Lower leg skin (tissue), 3 donors: ENCODE measurements around the gene ROS1.

Experiments
- POLR2A ChIP-seq, 2 donors: fragments of 450-650 bp; IDR thresholded peaks; one replicate each; pipeline ENCODE4 v1.6.1; 2016 to 2017; ENCODE audit warnings: antibody characterized with exemption in 2 of 2, mild to moderate bottlenecking in 1 of 2, moderate library complexity in 1 of 2
- TF ChIP-seq, protein P1 (sequence below), 3 donors: fragments of 450-650 bp; IDR thresholded peaks; one replicate each; pipeline ENCODE4 v1.5.1; 2016; ENCODE audit warnings: antibody characterized with exemption in 3 of 3, mild to moderate bottlenecking in 3 of 3, moderate library complexity in 2 of 3

DNA sequence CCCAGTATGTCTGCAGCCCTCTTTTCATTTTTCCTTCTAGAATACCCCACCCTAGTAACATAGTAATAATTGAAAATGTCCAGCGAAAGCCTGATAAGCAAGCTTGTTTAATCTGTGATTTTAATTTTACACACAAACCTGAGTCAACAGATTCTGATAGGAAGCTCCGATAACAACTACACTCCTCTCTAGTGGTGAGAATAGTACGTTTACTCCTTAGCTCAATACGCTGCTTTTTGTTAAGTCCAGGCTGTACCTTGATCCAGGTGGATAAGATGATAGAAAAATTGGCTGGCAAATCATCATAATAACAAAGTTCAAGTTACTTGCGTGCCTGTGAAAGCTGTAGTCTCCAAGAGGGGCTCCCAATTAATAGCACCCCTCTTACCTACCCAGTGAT lies 31.3 kb upstream of the ROS1 start:
- TF ChIP-seq, protein P1, sequence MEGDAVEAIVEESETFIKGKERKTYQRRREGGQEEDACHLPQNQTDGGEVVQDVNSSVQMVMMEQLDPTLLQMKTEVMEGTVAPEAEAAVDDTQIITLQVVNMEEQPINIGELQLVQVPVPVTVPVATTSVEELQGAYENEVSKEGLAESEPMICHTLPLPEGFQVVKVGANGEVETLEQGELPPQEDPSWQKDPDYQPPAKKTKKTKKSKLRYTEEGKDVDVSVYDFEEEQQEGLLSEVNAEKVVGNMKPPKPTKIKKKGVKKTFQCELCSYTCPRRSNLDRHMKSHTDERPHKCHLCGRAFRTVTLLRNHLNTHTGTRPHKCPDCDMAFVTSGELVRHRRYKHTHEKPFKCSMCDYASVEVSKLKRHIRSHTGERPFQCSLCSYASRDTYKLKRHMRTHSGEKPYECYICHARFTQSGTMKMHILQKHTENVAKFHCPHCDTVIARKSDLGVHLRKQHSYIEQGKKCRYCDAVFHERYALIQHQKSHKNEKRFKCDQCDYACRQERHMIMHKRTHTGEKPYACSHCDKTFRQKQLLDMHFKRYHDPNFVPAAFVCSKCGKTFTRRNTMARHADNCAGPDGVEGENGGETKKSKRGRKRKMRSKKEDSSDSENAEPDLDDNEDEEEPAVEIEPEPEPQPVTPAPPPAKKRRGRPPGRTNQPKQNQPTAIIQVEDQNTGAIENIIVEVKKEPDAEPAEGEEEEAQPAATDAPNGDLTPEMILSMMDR (IDR thresholded peaks at IDR 0.05), result no peak
- TF ChIP-seq POLR2A (IDR thresholded peaks at IDR 0.05), result no peak
